NCI-H345 treated with DMSO at 0.1 percent for 48 hours (cell line): ENCODE measurements around the gene TEX29.

ENCODE experiments used
- DNase-seq: peaks from one replicate; lab custom pipeline; 2025; ENCODE audit not compliant: unreplicated experiment; lab: John Stamatoyannopoulos, UW

The TEX29 gene

DNA sequence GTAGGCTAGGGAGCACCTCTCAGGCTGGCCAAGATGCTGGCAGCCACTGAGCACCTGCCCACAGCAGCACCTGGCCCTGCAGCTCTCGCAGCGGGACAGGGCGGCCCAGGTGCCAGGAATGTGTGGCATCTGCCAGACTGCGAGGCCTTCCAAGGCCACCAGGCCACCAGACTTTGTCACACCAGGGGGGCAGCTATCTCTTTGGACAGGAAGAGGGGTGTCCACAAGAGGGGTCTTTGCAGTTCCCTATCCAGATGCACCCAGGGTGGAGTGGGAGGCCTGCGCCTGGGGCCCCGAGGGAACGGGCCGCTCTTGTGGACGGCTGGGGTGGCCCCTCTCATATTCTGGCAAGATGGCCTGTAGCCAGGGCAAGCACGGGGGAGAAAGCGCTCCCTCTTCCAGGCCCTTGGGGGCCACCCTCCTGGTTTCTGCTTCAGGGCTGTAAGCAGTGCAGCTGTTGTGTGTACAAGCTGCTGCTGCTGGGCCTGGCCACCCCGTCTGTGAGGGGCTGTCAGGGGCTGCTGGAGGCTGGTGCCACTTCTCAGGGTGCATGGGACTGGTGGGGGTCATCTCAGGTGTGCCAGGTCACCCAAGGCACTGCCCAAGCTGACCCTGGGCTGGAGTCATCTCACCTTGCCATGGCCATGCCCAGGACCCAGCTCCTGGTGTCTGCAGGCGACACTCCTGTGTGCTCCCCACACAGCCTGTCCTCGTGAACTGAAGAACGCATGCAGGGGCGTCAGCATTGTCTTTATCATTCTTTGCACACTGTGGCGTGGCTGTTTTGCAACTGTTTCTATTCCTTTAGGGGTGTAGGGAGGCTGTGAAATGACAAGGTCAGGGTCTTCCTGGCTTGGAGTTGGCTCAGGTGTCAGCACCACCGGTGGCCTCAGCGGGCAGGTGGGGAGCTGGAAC, 1.8 kb downstream of the TEX29 start:
- no peak for DNase-seq

DNA sequence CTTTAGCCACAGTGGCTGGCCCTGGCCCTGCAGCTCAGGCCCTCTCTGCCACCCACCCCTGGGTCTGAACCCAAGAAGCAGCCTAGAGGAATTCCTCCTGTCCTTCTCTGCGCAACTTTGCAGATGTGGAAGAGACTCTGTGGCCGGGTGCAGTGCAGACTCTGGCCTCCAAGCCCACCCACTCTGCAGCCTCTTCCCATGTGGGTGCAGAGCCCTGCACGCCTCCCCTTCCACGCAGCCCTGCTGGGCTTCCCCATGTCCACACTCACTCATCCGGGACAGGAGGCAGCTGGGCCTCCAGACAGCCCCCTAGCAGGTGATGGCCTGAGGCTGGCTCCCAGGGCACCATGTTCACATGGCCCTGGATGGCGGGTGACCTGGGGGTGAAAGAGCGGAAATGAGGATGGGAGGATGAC, 2.5 kb downstream of the TEX29 start:
- DNase-seq = no peak

DNA sequence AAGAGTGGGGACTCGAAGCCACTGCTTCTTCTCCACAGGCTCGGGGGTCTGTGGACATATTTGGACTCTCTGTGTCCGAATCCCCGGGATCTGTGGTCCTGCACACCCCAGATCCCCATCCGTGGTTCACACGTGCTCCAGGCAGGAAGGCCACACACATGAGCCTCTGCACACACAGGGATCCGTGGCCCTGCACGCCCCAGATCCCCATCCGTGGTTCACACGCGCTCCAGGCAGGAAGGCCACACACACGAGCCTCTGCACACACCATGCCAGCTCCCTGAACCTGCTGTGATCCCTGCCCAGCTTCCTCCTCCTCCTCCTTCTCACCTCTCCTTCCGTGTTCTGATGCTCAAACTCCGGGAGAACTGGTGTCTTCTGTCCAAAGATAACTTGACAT, 3.1 kb downstream of the TEX29 start:
- no peak for DNase-seq

DNA sequence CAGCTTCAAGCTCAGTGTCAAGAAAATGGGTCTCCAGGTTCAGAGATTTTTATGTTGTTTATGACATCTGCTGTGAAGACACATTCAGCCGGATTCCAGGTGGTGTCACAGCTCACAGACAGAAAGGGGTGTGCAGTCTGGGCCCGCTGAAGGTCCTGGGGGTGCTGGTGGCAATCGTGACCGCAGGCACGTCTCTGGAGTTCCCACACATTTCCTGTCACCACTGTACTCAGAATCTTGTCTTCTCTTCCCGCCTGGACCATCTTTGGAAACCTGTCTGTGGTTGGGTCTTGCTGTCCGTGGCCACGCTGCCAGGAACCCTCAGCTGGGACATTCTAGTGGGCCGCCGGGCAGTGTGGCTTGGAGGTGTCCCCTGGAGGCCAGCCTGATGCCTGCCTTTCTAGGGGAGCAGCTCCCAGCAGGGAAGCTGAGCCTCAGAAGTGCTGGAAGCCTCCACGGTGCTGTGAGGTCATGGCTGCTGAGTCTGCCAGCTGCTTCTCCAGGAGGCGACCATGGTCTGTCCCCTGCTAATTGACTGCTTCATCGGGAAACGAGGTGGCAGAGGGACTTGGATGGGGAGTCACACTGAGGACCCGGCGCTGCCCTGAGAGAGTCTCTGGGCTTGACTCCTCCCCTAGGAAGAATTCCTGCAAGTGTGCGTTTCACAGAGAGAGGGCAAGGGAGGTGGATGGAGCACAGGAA, 3.7 kb downstream of the TEX29 start:
- DNase-seq = no peak

DNA sequence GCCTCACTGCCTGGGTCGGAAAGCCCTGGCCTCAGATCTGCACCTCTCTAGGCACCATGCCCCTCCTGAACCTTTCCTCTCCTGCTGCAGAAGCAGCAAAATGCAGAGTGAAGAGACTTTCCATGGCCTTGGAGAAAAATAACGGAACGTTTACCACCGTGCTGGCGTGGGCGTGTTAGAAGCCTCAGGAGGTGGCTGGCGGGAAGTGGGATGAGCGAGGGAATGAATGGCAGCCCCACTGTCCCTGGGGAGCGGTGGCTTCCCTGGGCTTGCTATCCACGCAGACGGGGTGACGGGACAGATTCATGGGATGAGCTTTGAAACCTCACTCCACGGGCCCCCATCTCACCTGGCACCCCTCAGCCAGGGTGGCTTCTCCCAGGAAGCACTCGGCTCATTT, 4.3 kb downstream of the TEX29 start:
- DNase-seq = no peak

DNA sequence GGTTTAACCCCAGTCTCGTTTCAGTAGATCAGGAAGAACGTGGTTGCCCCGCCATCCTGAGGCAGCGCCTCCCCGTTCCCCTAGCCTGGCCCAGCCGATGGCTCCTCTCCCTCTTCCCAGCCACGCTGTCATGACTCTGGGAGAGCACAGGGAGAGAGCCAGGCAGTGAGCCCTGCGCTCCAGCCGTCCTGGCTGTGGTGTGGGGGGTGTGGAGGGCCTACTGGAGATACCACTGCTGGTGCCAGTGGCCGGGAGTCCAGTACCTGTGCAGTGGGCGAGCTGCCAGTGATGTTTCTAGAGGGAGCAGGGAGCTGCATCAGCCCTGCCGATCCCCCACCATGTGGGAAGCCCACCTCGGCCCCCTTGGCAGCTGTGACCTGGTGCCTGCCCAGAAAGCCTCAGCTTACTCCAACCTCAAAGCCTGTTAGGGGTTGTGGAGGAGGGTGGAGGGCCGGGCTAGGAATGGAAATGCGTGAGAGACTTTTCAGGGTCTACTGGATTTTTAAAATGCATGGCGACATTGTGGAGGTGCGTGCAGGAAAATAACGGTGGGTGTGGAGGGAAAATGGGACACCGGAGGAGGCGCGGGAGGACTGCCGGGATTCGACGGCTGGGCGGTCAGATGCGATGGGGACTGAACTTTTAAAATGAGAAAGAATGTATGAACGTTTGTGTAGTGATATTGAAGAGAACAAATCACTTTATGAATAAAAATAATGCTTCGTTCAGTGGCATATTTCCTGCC, 4.9 kb downstream of the TEX29 start:
- no peak for DNase-seq

DNA sequence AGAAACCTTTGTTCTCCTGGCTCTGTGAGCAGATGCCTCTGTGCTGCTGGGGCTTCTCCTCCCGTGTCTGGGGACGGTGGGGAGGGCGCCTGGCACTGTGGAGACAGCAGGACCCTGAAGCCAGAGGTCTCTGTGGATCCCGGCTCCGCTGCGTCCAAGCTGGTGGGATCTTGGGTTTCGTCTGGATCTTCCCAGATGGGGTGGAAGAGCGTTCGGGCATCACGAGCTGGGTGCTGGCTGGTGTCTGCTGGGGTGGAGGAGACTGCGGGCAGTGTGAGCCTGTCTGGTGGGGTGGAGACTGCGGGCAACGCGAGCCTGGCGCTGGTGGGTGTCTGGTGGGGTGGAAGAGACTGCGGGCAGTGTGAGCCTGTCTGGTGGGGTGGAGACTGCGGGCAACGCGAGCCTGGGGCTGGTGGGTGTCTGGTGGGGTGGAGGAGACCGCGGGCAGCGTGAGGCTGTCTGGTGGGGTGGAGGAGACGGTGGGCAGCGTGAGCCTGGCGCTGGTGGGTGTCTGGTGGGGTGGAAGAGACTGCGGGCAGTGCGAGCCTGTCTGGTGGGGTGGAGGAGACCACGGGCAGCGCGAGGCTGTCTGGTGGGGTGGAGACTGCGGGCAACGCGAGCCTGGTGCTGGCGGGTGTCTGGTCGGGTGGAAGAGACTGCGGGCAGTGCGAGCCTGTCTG, 5.6 kb downstream of the TEX29 start:
- DNase-seq = no peak

DNA sequence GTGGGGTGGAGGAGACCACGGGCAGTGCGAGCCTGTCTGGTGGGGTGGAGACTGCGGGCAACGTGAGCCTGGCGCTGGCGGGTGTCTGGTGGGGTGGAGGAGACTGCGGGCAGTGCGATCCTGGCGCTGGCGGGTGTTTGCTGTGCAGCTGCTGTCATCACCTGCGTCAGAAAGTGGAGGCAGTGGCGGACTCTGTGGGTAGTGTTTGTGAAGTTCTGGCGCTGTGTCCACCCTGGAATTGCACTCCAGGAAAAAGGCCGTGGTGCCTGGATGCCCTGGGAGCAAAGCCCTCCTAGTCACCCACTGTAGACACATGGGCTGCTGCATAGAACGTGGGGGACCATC, 6.2 kb downstream of the TEX29 start:
- DNase-seq = no peak

DNA sequence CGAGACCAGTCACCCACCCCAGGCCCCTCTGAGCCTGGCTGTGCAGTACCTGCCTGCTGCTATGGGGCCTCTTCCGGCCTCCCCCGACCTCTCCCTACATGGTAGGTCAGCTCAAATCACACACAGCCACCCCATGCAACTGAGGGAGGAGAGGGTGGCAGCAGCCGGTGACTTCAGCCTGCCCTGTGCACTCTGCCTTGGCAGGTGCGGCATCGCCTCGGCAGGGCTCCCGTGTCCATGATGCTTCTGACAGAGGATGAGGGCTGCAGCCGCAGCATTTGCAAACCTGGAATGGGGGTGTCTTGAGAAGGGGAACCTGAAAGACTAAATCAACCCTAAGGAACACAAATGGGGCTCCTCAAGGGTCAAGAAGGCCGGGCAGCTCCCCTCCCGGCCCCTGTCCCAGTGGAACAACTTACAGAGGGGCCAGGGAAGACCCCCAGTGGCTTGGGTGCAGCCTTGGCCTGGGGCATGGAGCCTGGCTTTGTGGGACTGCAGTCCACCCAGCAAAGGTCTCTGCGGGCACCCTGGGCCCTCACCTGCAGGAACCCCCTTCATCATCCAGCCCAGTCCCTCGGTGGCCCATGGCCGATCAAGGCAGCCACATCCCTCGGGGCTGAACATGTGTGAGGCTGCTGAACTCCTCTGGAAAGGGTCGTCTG, 6.7 kb downstream of the TEX29 start:
- no peak for DNase-seq

DNA sequence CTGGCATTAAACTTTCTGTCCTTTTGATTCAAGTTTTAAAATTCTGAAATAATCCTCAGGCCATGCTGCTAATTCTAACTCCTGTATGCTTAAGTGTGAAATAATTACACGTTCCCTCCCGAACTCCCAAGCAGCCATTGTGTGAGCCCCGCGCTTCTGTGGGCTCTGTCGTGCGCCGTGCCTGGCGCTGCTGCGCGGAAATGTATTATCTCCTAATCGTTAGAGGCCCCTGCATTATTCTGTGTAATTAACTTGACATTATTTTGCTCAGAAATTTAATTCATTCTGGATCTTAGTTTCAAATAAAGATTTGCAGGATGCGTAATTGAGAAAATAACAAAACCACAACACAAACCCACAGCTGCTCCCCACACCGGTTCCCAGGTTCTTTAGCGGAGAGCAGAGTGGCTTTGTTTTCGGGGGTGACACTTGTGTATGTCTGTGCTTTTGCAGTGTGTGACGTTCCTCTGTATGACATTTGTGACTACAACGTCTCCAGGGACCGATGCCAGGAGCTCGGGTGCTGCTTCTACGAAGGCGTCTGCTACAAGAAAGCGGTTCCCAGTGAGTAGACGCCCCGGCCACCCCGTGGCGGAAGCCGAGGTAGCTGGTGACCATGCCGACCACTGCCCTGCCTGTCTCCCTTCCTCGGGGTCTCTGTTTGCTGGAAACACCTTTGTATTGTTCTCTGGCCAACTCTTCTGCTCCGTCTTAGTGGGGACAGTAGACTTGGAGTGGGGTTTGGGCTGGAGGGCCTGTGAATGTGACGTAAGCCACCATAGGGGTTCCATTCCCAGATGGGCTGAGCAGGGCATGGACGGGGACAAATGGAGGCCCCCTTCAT, 7.5 kb downstream of the TEX29 start:
- no peak for DNase-seq

DNA sequence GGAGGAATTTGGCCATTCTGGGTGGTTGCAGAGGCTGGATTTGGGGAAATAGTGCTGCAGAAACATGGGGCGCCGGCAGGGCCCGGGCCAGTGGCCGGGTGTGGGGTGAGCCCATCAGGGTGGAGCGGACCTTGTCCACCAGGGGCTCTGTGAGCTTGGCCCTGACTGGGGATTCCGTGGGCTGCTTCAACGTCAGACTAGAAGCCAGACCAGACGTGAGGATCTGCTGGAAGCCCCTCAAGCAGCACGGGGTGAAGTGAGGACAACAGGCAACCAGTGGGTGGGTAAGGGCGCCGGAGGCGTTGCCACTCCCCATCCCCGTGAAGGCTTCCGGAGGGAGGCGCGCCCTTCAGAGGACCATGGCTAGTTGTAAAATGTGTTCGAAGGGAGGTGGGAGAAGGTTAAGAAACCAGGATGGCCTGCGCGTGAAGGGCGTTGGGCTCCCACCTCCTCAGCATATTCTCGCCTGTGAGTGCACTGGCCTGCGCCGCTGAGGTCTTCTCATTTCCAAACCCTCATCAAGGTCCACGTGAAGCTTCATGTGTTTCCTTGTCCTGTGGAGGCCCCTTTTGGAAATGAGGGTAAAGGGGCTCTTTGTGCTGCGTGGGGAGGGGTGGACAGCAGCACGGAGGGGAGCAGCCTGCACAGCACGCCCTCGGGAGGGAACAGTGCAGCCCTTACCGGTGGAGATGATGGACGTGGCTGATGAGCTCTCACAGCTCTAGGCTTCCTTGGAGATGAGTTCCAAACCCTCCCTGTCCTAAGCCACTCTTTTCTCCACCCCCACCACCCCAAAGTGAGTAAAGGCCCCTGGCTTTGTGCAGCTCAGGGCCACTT, 8.3 kb downstream of the TEX29 start:
- DNase-seq = no peak

DNA sequence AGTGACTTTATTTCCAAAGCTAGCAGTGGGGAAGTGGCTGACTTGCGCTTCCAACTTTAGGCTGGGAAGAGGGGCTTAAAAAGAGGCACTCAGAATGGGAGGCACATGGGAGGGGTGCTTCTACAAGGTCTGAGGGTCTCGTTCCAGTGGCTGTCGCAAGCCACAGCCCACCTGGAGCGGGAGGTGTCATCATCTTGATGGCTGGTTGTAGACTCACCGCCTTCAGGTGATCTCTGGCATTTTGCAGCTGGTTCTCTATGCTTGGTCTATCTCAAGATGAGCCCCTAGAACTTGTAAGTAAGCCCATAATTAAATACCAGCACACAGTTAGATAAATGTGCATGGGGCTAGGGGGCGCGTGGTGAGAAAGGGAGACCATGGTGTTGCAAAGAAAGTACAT, 9.2 kb downstream of the TEX29 start:
- no peak for DNase-seq

DNA sequence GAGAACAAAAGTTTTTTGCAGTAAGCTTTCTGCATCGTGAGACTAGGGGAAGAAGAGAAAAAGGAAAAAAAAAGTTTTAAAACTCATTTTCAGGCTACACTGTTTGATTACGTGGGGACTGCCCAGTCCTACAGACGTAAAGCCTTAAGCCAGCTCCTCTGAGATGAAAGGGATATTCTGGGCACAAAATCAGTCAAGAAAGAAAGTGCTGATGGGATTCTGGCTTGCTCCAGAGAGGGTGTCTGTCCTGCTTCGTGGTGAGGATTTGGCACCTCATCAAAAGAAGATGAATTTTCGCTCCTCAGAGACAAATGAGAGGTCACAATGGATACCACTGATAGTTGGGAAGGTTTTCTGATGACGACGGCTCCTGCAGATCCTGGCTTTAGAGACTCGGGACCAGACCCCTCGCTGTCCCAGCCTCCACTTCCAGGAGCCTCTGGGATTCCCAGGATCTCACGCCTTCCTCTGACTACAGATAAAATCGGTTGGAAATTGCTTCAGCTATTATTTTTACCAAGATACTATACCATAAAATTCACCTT, 9.7 kb downstream of the TEX29 start:
- no peak for DNase-seq

DNA sequence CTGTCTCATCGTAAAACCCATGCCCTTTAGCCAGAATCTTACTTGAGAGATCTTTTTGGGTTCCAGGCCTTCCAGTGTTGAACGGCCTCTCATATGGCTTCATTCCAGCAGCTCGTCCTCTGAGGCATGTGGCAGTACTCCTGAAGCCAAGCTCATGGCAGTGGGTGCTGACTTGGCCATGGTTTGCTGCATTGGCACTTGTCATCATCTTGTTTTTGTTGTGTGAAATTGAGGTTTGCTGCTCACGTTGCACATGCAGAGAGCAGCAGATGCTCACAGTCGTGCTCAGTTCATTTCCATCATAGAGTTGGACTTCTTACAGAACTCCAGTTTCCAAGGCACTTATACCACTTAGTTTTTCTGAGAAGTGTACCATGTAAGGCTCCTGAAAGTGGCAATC, 14.9 kb downstream of the TEX29 start:
- DNase-seq = no peak

DNA sequence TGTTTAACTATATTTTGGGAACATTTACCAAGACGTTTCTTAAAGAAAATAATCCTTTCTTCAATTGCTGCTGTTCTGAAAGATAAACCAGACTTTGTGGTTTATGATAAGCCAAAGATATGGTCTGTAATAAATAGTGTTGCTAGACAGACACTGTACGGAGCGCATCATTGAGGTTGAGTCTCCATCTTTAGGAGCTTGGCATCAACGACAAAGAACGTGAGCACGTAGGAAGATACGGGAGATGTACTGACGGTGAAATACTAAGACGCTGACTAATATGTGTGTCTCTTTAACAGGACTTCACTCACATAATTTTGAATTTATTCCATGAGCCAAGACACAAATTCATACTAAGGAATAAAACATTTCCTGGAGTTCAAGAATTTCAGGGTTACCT, 16.2 kb downstream of the TEX29 start:
- no peak for DNase-seq

DNA sequence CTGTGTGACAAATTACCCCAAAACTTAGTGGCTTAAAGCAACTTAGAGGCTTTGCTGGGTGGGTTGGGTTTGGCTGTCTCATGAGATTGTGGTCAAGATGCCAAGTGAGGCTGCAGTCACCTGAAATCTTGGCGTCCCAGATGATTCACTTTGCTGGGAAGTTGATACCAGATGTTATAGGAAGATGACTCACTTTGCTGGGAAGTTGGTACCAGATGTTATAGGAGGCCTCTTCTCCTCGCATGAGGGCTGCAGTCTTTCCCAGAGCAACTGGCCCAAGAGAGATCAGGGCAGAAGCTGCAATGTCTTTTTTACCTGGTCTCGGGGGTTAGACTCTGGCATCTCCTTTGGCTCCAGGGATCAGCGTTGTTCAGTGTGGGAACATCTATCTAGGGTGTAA, 16.8 kb downstream of the TEX29 start:
- no peak for DNase-seq

DNA sequence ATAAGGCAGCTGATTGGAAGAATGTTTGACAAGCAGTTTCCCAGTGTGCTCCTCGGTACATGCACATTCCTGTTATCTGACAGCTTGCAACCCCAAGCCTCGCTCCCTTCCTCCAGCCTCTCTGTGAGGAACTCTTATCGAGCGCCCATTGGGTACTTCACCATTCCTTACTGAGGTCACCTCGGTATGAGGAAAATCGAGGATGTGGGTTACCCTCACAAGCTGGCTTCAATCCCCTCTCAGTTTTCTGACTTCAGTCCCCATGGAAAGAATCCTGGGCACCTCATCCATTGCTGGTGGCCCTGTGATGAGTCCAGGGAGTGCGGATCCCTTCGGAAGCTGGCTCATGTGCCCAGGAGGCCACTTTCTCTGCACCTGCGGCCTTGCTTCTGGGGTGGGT, 17.3 kb downstream of the TEX29 start:
- no peak for DNase-seq

DNA sequence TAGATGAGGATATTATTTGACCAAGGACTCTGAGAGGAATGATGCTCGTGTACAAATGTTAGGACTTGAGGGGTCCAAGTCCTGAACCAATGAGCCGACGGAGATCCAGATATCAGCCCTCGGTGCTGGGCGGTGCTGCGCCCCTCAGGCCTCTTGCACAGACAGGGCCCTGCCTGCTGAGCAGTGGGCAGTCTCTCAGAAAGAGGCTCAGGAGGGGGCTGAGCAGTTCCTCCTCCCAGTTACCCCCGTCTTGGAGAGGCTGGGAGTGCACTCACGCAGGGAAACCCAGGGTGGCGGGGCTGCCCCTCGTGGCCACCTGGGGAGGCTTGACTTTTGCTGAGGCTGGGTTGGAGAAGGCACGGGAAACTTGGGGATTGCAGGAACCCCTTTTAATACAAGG, 18.4 kb downstream of the TEX29 start:
- no peak for DNase-seq
